HG03095 (cell line): Measurements from ENCODE around the gene OTULINL.

ENCODE experiments used
- ATAC-seq: cut with Tn5 transposase; IDR thresholded peaks from one replicate; pipeline ENCODE4 v1.9.1; 2021; ENCODE audit warnings: moderate library complexity; ENCODE audit not compliant: unreplicated experiment

OTULINL gene

GRCh38 chr5:14599476-14600127 lies 18.0 kb downstream of the OTULINL start:
- no peak for ATAC-seq

GRCh38 chr5:14600846-14601245 lies 19.3 kb downstream of the OTULINL start:
- ATAC-seq = no peak

GRCh38 chr5:14603141-14603540 lies 21.5 kb downstream of the OTULINL start:
- no peak for ATAC-seq

- no peak for ATAC-seq
Measured at GRCh38 chr5:14607104-14607503, 25.5 kb downstream of the OTULINL start.

- ATAC-seq = no peak
Measured at GRCh38 chr5:14608169-14608568, 26.6 kb downstream of the OTULINL start.

GRCh38 chr5:14611737-14612136 lies 30.1 kb downstream of the OTULINL start:
- ATAC-seq = no peak

- ATAC-seq = no peak
Measured at GRCh38 chr5:14614490-14614889, 32.9 kb downstream of the OTULINL start.

GRCh38 chr5:14615365-14615764 lies 33.8 kb downstream of the OTULINL start:
- no peak for ATAC-seq

GRCh38 chr5:14617441-14617840 lies 35.8 kb downstream of the OTULINL start:
- ATAC-seq = no peak

- ATAC-seq = no peak
Measured at GRCh38 chr5:14627270-14627669, 45.7 kb downstream of the OTULINL start.

- ATAC-seq = no peak
Measured at GRCh38 chr5:14628346-14628745, 46.8 kb downstream of the OTULINL start.

GRCh38 chr5:14630671-14631070 lies 49.1 kb downstream of the OTULINL start:
- ATAC-seq = no peak

- no peak for ATAC-seq
Measured at GRCh38 chr5:14635656-14636055, 54.1 kb downstream of the OTULINL start.

GRCh38 chr5:14640765-14641164 lies 59.2 kb downstream of the OTULINL start:
- ATAC-seq = no peak

- ATAC-seq = no peak
Measured at GRCh38 chr5:14644623-14645237, 63.1 kb downstream of the OTULINL start.

GRCh38 chr5:14650052-14650451 lies 68.5 kb downstream of the OTULINL start:
- no peak for ATAC-seq

- ATAC-seq = no peak
Measured at GRCh38 chr5:14655146-14655741, 73.7 kb downstream of the OTULINL start.

GRCh38 chr5:14656898-14657297 lies 75.3 kb downstream of the OTULINL start:
- no peak for ATAC-seq

GRCh38 chr5:14659821-14660607 lies 78.4 kb downstream of the OTULINL start:
- ATAC-seq = no peak

- no peak for ATAC-seq
Measured at GRCh38 chr5:14660833-14661232, 79.2 kb downstream of the OTULINL start.
